ENCODE results near the gene APLF. TPM values are rescaled to one million over a fixed set of nuclear protein-coding genes. Genes with fewer than 3 reads are reported as not detected.
"Not testable (repeated sequence)": the region's sequence is repeated elsewhere in the genome, so short reads cannot be mapped to it uniquely, and the experiment has no call there.

The APLF gene
- total RNA-seq, 2 experiments from 2014 or later, result 2.7 to 3.7 TPM

DNA sequence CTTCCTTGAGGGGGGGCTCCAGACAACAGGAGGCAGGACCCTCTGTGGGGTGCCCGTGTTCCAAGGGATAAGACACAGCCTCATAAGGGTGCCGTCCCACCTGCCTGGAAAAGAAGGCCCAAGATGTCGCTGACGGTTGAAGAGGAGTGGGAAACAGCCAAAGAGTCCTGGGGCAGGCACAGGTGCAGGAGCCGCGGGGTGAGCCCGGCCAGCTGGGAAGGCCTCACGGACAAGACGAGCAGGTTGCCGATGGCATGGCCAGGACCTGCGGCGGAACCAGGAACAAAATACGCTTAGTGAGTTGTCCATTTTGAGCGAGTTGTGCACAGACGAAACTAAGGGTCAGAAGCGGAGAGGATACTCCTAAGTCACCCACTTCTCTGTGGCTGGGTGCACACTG lies 61.8 kb downstream of the APLF start:
- H3K9me3 Mint-ChIP-seq; DNase-seq; POLR2A ChIA-PET; H3K27me3 Mint-ChIP-seq; H3K36me3 Mint-ChIP-seq (ENCODE audit: low read depth); H3K4me1 Mint-ChIP-seq; H3K27ac Mint-ChIP-seq; CTCF ChIA-PET; H3K4me3 Mint-ChIP-seq: not testable (repeated sequence)

DNA sequence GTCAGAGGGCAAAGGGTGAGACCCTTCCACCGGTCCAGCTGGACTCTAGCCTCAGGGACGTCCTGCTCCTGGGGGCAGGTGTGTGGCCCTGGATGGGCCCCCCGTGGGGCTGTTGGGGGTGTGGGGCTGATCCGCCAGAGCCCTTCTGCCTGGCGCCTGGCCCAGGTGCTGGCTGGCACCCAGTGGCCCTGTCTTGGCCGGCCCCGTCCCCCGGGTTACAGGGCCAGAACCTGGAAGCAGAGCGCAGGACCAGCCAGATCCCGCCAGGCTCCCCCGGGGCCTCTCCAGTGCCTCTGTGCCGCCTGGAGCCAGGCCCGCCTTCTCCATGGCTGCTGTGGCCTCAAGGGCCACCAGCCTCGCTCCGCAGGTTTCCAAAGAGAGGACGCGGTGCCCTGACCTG lies 62.3 kb downstream of the APLF start:
- POLR2A ChIA-PET; H3K4me1 Mint-ChIP-seq; H3K27me3 Mint-ChIP-seq; H3K9me3 Mint-ChIP-seq; CTCF ChIA-PET; DNase-seq; H3K36me3 Mint-ChIP-seq (ENCODE audit: low read depth); H3K27ac Mint-ChIP-seq; H3K4me3 Mint-ChIP-seq: not testable (repeated sequence)

DNA sequence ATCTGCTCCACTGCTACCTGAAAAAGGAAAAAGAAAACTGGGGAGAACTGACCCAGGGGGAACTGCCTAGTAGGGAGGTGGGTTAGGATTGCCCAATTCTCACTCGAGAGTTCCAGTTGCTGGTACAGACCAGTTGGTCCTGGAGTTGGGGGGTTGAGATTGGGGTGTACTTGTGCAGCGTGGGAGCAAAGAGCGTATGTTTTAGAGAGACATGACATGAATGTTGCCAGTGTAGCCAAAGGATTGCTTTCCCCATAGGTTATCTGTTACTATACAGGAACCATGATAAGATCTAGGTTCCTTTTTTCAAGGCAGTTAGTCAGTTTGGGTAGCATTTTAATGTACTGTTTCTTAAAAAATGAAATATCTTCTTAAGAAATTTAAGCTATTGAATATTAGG lies 68.6 kb downstream of the APLF start:
- ChIA-PET CTCF (interaction anchor here (1.1 kb wide), 1 partner anchor 115 kb away, joined by 3 read pairs; no protein-coding TSS in a partner anchor), POLR2A (no interaction called here)
- Mint-ChIP-seq H3K4me3 (no peak overlapping the region), H3K27ac (no peak overlapping the region), H3K9me3 (no peaks in the 10 kb centered on the region), H3K36me3 (ENCODE audit: low read depth) (peaks cover 2% of the 10 kb centered on the region), H3K4me1 (peaks cover 7% of the 10 kb centered on the region), H3K27me3 (no peaks in the 10 kb centered on the region)
- no peak for DNase-seq

DNA sequence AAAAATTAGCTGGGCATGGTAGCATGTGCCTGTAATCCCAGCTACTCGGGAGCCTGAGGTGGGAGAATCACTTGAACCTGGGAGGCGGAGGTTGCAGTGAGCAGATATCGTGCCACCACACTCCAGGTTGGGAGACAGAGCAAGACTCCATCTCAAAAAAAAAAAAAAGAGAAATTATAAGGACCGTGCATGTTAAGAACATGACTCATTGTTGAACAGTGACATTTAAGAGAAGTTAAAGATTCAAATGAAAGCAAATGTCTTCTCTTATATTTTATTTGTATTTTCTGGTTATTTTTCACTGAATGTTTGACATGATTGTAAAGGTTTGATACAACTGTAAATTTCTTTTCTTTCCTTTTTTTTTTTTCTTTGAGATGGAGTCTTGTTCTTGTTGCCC lies 69.6 kb downstream of the APLF start:
- no peak for DNase-seq
- H3K4me1 Mint-ChIP-seq, result peaks cover 7% of the 10 kb centered on the region
- H3K27ac Mint-ChIP-seq, result no peak overlapping the region
- ChIA-PET CTCF (interaction anchor here (1.1 kb wide), 1 partner anchor 114 kb away, joined by 3 read pairs; no protein-coding TSS in a partner anchor), POLR2A (no interaction called here)
- no peak overlapping the region for H3K4me3 Mint-ChIP-seq
- H3K27me3 Mint-ChIP-seq, result no peaks in the 10 kb centered on the region
- peaks cover 2% of the 10 kb centered on the region for H3K36me3 Mint-ChIP-seq (ENCODE audit: low read depth)
- peaks cover 4% of the 10 kb centered on the region for H3K9me3 Mint-ChIP-seq

DNA sequence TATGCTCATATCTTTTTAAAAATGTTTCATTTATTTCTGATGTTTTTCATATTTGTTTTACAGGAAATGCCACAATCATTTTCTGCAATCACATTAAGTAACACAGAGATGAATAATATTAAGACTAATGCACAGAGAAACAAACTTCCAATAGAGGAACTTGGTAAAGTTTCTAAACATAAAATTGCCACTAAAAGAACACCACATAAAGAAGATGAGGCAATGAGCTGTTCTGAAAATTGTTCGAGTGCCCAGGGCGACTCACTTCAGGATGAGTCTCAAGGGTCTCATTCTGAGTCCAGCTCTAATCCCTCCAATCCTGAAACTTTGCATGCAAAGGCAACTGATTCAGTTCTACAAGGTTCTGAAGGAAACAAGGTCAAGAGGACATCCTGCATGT lies 70.4 kb downstream of the APLF start:
- POLR2A ChIA-PET, result no interaction called here
- H3K36me3 Mint-ChIP-seq (ENCODE audit: low read depth), result peaks cover 2% of the 10 kb centered on the region
- H3K4me3 Mint-ChIP-seq, result no peak overlapping the region
- H3K4me1 Mint-ChIP-seq, result peaks cover 7% of the 10 kb centered on the region
- CTCF ChIA-PET, result no interaction called here
- no peak overlapping the region for H3K27ac Mint-ChIP-seq
- H3K27me3 Mint-ChIP-seq, result no peaks in the 10 kb centered on the region
- DNase-seq, result no peak
- peaks cover 5% of the 10 kb centered on the region for H3K9me3 Mint-ChIP-seq

DNA sequence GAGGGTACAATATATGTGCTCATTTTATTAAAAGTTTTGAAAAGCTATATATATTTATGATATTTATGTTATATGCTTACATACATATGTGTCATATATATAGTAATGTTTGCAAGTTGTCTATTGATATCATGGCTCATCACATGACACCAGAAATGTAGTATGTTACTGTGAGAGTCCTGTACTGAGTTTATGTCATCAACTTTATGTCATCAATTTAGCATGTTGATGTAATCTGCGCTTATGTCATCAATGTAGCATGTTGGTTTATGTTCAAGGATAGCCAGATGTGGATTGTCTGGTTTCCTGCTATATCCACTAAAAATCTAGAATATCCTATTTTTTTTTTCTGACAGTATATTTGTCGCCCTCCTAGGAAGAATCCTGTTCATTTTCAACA lies 77.4 kb downstream of the APLF start:
- no peak for DNase-seq
- Mint-ChIP-seq H3K27me3 (no peaks in the 10 kb centered on the region), H3K36me3 (ENCODE audit: low read depth) (no peaks in the 10 kb centered on the region), H3K9me3 (peaks cover 7% of the 10 kb centered on the region), H3K4me3 (no peak overlapping the region), H3K27ac (no peak overlapping the region), H3K4me1 (no peaks in the 10 kb centered on the region)
- CTCF ChIA-PET, result no interaction called here
- POLR2A ChIA-PET, result no interaction called here

DNA sequence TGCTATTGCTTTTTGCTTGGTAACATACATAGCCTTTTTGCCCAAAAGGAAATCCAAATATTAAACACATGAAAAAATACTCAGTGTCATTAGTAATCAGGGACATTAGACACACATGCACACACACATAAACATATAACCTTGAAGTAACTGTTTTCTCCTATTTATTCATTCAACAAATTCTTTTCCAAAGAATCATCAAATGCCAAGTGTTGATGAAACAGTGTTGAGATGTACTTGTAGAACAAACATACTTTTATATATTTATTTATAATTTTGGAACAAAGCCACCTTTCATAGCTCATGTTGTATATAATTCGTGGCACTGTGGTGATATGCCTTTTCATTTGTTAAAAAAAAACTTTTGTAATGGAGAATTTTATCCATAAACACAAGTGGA lies 81.0 kb downstream of the APLF start:
- CTCF ChIA-PET, result no interaction called here
- Mint-ChIP-seq H3K9me3 (no peaks in the 10 kb centered on the region), H3K4me1 (no peaks in the 10 kb centered on the region), H3K36me3 (ENCODE audit: low read depth) (no peaks in the 10 kb centered on the region), H3K27me3 (no peaks in the 10 kb centered on the region), H3K27ac (no peak overlapping the region), H3K4me3 (no peak overlapping the region)
- POLR2A ChIA-PET, result interaction anchor here (0.6 kb wide), 1 partner anchor 83 kb away, joined by 9 read pairs; no protein-coding TSS in a partner anchor
- DNase-seq, result no peak

DNA sequence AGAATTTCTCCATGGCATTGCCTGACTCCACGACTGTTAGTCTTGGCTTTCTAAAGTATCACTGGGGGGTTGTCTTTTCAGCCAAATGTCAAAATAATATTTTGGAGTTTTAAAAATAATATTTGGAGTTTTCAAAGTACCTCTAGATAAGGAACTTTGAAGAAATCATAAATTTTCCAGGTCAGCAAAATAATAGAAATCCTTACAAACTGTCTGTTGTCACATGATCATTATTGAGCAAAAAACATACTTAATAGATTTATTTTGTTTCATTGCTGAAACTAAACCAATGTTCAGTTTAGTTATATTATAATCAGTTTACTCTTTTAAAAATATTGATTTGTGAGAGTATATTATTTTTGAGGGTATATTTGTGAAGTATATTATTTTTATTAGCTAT lies 85.7 kb downstream of the APLF start:
- no peaks in the 10 kb centered on the region for H3K4me1 Mint-ChIP-seq
- DNase-seq, result no peak
- H3K27me3 Mint-ChIP-seq, result no peaks in the 10 kb centered on the region
- H3K36me3 Mint-ChIP-seq (ENCODE audit: low read depth), result no peaks in the 10 kb centered on the region
- H3K9me3 Mint-ChIP-seq, result no peaks in the 10 kb centered on the region
- no peak overlapping the region for H3K27ac Mint-ChIP-seq
- ChIA-PET POLR2A (no interaction called here), CTCF (interaction anchor here (0.5 to 1.5 kb wide), 2 partner anchors 9 to 96 kb away, joined by 3 read pairs; no protein-coding TSS in a partner anchor)
- no peak overlapping the region for H3K4me3 Mint-ChIP-seq

DNA sequence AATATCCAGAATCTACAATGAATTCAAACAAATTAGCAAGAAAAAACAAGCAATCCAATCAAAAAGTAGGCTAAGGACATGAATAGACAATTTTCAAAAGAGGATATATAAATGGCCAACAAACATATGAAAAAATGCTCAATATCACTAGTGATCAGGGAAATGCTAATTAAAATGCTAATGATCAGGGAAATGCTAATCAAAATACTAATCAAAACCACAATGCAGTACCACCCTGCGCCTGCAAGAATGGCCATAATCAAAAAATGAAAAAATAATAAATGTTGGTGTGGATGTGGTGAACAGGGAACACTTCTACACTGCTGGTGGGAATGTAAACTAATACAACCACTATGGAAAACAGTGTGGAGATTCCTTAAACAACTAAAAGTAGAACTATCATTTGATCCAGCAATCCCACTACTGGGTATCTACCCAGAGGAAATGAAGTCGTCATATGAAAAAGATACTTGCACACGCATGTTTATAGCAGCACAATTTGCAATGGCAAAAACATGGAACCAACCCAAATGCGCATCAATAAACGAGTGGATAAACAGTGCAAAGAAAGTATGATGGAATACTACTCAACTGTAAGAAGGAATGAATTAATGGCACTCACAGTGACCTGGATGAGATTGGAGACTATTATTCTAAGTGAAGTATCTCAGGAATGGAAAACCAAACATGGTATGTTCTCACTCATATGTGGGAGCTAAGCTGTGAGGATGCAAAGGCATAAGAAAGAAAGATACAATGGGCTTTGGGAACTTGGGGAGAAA lies 88.2 kb downstream of the APLF start:
- CTCF ChIA-PET; POLR2A ChIA-PET; H3K27ac Mint-ChIP-seq; H3K4me3 Mint-ChIP-seq; H3K36me3 Mint-ChIP-seq (ENCODE audit: low read depth); DNase-seq; H3K27me3 Mint-ChIP-seq; H3K9me3 Mint-ChIP-seq: not testable (repeated sequence)
- H3K4me1 Mint-ChIP-seq, result peaks cover 10% of the 10 kb centered on the region

DNA sequence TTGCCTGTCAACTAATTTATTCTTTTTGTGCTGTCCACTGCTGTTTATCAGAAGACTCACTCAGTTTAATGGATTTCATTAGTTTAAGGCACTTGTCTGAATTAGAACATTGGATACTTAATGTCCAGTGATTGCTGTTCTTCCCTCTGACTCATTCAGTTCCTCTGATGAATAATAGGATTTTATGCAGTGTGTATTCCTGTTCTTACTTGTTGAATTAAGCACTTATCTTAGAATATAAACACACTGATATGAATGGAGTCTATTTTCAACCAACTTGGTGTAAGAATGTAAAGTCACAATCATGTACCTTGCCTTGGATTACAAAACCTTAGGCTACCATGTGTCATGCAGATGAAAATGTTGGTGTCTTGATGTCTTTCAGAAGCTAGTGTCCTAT lies 89.0 kb downstream of the APLF start:
- no peaks in the 10 kb centered on the region for H3K36me3 Mint-ChIP-seq (ENCODE audit: low read depth)
- ChIA-PET CTCF (no interaction called here), POLR2A (no interaction called here)
- H3K9me3 Mint-ChIP-seq, result no peaks in the 10 kb centered on the region
- DNase-seq, result no peak
- H3K4me3 Mint-ChIP-seq, result no peak overlapping the region
- H3K27me3 Mint-ChIP-seq, result no peaks in the 10 kb centered on the region
- H3K27ac Mint-ChIP-seq, result no peak overlapping the region
- peaks cover 10% of the 10 kb centered on the region for H3K4me1 Mint-ChIP-seq

DNA sequence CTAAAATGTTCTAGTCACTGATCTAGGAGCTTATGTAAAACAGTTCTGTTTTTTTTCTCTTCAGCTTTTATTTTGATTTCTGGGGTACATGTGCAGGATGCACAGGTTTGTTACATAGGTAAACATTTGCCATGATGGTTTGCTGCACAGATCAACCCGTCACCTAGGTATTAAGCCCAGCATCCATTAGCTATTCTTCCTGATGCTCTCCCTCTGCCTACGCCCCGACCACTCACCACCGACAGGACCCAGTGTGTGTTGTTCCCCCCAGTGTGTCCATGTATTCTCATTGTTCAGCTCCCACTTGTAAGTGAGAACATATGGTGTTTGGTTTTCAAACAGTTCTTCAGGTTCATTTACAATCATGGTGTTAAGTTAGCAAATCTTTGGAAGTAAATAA lies 91.2 kb downstream of the APLF start:
- Mint-ChIP-seq H3K36me3 (ENCODE audit: low read depth) (no peaks in the 10 kb centered on the region), H3K27me3 (no peaks in the 10 kb centered on the region), H3K4me3 (no peak overlapping the region), H3K9me3 (no peaks in the 10 kb centered on the region), H3K4me1 (peaks cover 10% of the 10 kb centered on the region), H3K27ac (no peak overlapping the region)
- DNase-seq, result no peak
- ChIA-PET POLR2A (no interaction called here), CTCF (interaction anchor here (0.6 kb wide), 1 partner anchor 96 kb away, joined by 4 read pairs; no protein-coding TSS in a partner anchor)

DNA sequence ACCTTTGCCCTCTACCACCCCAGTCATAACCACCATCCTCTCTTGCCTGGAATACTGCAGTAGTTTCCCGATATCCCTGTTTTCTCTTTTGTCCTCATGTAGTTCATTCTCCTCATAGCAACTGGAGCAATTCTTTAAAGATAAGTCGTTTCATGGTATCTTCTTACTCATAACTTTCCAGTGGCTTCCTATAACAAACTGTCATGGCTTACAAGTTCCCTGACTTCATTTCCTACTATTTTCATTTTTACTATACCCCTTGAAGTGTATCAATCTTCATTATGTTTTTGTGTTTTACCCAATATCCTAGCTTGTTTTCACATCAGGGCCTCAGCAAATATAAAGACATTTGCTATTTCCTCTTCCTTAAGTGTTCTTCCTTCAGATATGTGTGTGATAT lies 92.3 kb downstream of the APLF start:
- peaks cover 10% of the 10 kb centered on the region for H3K4me1 Mint-ChIP-seq
- H3K27ac Mint-ChIP-seq, result no peak overlapping the region
- H3K4me3 Mint-ChIP-seq, result no peak overlapping the region
- H3K36me3 Mint-ChIP-seq (ENCODE audit: low read depth), result no peaks in the 10 kb centered on the region
- no peak for DNase-seq
- ChIA-PET POLR2A (no interaction called here), CTCF (no interaction called here)
- H3K9me3 Mint-ChIP-seq, result no peaks in the 10 kb centered on the region
- no peaks in the 10 kb centered on the region for H3K27me3 Mint-ChIP-seq

DNA sequence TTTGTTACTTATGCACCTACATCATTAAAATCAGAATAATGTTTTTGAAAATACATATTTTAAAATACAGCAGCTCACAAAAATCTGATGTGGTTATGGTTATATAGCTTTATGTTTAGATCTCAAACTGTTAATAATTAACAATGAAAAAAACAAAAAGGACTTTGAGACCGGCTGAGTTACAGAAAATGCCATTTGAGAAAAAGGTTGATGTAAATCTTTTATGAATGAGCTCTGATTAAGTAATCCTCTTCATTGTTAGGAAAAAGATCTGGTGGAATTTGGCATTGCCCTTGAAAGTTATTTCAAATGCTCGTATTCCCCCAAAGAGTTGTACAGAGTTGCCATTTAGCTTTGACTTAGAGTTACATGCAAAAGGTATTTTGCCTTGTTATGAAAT lies 93.2 kb downstream of the APLF start:
- Mint-ChIP-seq H3K9me3 (no peaks in the 10 kb centered on the region), H3K27ac (no peak overlapping the region), H3K27me3 (no peaks in the 10 kb centered on the region), H3K4me1 (peaks cover 10% of the 10 kb centered on the region), H3K4me3 (no peak overlapping the region), H3K36me3 (ENCODE audit: low read depth) (no peaks in the 10 kb centered on the region)
- CTCF ChIA-PET, result no interaction called here
- POLR2A ChIA-PET, result no interaction called here
- no peak for DNase-seq

DNA sequence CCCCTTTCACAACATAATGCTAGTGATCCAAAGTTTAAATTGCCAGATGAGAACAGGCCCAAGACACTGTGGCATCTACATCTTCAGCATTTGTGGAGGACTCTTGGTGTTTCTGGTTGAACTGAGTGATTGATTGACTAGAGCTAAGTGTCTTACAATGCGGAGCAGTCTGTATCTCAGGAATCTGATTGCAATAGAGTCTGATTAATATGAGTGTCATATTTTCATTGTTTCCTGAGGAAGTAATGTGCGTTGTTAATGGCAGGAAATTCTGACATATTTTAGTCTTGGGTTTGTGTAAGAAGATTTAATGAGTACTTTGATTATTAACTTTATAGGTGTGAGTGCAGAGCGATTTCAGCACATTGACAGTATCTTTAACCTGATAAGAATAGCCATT lies 94.0 kb downstream of the APLF start:
- no peak overlapping the region for H3K4me3 Mint-ChIP-seq
- H3K4me1 Mint-ChIP-seq, result peaks cover 10% of the 10 kb centered on the region
- ChIA-PET POLR2A (no interaction called here), CTCF (no interaction called here)
- DNase-seq, result no peak
- no peaks in the 10 kb centered on the region for H3K36me3 Mint-ChIP-seq (ENCODE audit: low read depth)
- H3K9me3 Mint-ChIP-seq, result no peaks in the 10 kb centered on the region
- no peaks in the 10 kb centered on the region for H3K27me3 Mint-ChIP-seq
- no peak overlapping the region for H3K27ac Mint-ChIP-seq
